ENCODE measurements around the gene MCM5.

Gene MCM5

DNA sequence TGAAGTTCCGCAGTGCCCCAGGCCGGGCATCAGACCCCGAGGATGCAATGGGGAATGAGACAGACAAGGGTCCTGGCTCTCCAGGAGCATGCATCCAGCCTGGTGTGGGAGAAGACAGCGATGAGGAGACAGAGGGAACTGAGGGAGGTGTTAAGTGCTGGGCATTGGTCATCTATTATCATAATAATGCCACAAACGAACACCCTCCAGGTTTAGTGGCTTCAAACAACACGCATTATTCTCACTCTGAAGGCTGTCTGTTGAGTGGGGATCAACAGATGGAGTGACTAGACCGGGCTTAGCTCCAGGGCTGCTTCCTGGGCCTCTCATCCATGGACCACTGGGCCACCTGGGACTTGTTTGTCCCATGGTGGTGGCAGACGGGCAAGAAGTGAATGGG, 48.6 kb downstream of the MCM5 start:
- ChIA-PET CTCF (interaction anchor here (1.6 kb wide), 1 partner anchor 98 kb away, joined by 6 read pairs; no protein-coding TSS in a partner anchor), POLR2A (no interaction called here)
- no peak overlapping the region for H3K4me3 ChIP-seq (ENCODE audit: low read depth, low read length)
- no peak for DNase-seq (ENCODE audit: low read depth, low spot score)
- TF ChIP-seq, protein P1, sequence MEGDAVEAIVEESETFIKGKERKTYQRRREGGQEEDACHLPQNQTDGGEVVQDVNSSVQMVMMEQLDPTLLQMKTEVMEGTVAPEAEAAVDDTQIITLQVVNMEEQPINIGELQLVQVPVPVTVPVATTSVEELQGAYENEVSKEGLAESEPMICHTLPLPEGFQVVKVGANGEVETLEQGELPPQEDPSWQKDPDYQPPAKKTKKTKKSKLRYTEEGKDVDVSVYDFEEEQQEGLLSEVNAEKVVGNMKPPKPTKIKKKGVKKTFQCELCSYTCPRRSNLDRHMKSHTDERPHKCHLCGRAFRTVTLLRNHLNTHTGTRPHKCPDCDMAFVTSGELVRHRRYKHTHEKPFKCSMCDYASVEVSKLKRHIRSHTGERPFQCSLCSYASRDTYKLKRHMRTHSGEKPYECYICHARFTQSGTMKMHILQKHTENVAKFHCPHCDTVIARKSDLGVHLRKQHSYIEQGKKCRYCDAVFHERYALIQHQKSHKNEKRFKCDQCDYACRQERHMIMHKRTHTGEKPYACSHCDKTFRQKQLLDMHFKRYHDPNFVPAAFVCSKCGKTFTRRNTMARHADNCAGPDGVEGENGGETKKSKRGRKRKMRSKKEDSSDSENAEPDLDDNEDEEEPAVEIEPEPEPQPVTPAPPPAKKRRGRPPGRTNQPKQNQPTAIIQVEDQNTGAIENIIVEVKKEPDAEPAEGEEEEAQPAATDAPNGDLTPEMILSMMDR (IDR thresholded peaks at IDR 0.05; ENCODE audit: insufficient read depth, low read length, missing control alignments): no peak

DNA sequence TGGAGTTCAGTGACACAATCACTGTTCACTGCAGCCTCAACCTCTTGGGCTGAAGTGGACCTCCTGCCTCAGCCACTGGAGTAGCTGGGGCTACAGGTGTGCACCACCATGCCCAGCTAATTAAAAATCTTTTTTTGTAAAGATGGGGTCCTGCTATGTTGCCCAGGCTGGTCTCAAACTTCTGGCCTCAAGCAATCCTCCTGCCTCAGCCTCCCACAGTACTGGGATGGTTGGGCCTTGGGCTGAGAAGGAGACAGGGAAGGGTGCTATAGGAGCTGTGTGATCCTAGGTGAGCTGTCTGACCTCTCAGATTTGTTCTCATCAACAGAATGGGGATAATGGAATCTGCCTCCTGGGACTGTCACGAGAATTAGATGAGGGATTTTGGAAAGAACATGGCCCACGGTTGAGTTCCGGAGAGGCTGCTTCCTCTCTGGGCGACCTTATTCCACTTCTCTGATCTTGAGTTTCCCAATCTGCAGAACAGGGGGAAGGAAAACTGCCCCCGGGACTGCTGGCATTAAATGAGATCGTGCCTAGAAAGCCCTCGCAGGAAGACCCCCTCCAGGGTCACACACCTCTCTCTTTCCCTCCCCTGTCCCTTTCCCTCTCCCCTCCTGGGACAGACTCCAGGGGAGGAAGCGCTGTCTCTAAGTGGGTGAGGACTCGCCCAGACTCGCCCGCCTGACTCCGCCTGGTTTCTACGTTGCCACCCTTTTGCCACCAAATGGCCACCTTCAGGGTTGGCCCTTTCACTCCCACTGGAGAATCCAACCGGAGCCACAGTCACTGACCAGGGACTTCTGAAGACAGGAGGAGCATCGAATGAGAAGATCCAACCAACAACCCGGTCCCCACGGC, 50.1 kb downstream of the MCM5 start:
- ChIA-PET CTCF (no interaction called here), POLR2A (no interaction called here)
- no peak for DNase-seq (ENCODE audit: low read depth, low spot score)

DNA sequence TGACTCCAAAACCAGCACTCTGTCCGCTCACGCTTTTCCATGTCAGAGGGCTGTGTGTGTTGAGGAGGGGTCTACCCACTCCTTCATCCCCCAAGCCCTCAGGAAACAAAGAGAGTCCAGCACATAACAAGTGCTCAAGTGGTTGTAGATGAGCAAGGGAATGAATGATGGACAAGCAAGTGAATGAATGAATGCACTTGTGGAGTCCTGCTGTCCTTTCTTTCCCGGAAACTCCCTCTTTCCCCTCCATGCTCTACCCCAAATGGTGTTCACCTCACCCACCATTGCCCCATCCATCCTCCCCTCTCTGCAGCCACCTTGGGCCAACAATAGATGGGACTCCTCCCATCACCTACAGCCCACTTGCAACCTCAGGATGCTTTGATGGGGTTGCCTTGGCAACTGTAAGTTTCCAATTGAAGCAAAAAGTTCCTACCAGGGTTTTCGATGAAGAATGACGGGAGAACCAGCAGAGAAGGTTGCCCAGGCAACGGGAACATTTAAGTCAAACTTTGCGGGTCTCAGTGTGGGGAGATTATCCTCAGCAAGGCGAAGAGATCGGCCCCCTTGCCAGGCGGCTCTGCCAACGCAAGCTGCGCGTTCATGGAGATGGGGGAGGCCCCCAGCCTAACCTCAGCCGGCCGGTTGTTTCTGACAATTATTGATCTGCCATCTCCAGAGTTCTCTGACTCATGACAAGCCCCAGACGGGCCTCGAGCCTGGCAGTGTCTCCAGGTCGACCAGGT, 51.1 kb downstream of the MCM5 start:
- DNase-seq (ENCODE audit: low read depth, low spot score): no peak
- CTCF ChIA-PET: no interaction called here
- POLR2A ChIA-PET: no interaction called here
- TF ChIP-seq, protein P1 (IDR thresholded peaks at IDR 0.05; ENCODE audit: insufficient read depth, low read length, missing control alignments): no peak
- no peak overlapping the region for H3K4me3 ChIP-seq (ENCODE audit: low read depth, low read length)

More for the DNA sequence above, 50.1 kb downstream of the MCM5 start:
- no peak overlapping the region for H3K4me3 ChIP-seq (ENCODE audit: low read depth, low read length)
- TF ChIP-seq, protein P1 (IDR thresholded peaks at IDR 0.05; ENCODE audit: insufficient read depth, low read length, missing control alignments): no peak

DNA sequence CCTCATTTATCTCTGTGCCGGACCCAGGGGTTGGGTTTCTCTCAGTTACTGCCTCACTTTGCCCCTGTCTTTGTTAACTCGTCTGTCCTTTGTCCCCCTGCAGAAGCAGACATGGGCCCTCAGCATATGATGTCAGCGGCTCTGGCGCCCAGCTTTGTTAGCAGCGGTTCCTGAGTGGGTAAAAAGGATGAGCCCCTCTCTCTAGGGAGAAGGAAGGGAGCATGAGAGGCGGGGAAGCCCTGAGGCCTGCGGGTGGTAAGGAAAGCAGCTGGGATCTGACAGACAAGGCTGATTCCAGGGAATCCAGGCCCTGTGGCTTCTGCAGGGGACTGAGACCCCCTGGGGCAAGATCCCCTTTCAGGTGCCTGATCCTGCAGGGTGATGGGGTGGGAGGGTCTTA, 51.7 kb downstream of the MCM5 start:
- POLR2A ChIA-PET: no interaction called here
- DNase-seq (ENCODE audit: low read depth, low spot score): no peak
- TF ChIP-seq, protein P1 (IDR thresholded peaks at IDR 0.05; ENCODE audit: insufficient read depth, low read length, missing control alignments): no peak

DNA sequence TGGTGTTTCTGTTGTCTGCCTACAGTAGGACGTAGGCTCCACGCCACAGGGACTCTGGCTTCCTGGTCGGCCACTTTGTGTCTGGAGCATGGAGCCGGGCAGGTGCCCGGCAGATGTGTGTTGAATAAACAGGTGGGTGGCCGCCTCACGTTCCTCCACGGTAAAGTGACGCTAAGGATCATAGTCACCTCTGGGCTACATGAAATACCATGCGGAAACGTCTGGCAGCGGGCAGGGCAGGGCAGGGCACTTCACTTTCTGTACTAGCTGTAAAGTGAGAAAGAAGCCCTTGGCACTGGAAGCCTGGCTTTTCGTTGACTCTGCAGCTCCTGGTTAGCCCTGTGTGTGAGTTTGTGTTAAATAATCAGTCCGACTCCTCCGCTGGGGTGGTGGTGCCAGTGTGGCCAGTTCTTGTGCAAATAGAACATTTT, 52.4 kb downstream of the MCM5 start:
- H3K4me3 ChIP-seq (ENCODE audit: low read depth, low read length): no peak overlapping the region
- POLR2A ChIA-PET: no interaction called here
- DNase-seq (ENCODE audit: low read depth, low spot score): no peak
- TF ChIP-seq, protein P1 (IDR thresholded peaks at IDR 0.05; ENCODE audit: insufficient read depth, low read length, missing control alignments): no peak
- CTCF ChIA-PET: no interaction called here

More for the DNA sequence above, 51.7 kb downstream of the MCM5 start:
- CTCF ChIA-PET: no interaction called here
- H3K4me3 ChIP-seq (ENCODE audit: low read depth, low read length): no peak overlapping the region

Measured in AG04449 (cell line).